AG04450 (cell line): Measurements from ENCODE around the gene MACROD2. TPM values are rescaled to one million over a fixed set of nuclear protein-coding genes. Genes with fewer than 3 reads are reported as not detected.

Experiments used
- CTCF ChIA-PET: fragments of 300-600, 350-600 bp; formaldehyde crosslinking; extraction: SDS; loops from one replicate; lab custom pipeline; 2022; ENCODE audit warnings: antibody characterized with exemption, inconsistent platforms; lab: Charles Lee
- POLR2A ChIA-PET: fragments of 350-600 bp; formaldehyde crosslinking; extraction: SDS; loops from one replicate; lab custom pipeline; 2021; ENCODE audit warnings: antibody characterized with exemption, inconsistent platforms; lab: Yijun Ruan, JAX
- DNase-seq: peaks from one replicate; pipeline ENCODE4 v3.0.0-alpha.2; 2011; ENCODE audit warnings: low read depth, low spot score
- H3K27ac ChIP-seq: one replicate; pipeline ENCODE4 v1.5.1; 2012; ENCODE audit warnings: low read depth, low read length, control low read depth
- H3K27me3 ChIP-seq: one replicate; pipeline ENCODE4 v1.6.0; 2012; ENCODE audit warnings: low read length; ENCODE audit not compliant: control insufficient read depth, insufficient read depth
- H3K4me3 ChIP-seq: 2 replicates; pipeline ENCODE4 v1.5.1; 2011; ENCODE audit warnings: mild to moderate bottlenecking, low read depth, low read length, control low read depth
- H3K9me3 ChIP-seq: 2 replicates; pipeline ENCODE4 v1.5.1; 2012; ENCODE audit warnings: low read length; ENCODE audit not compliant: control insufficient read depth, insufficient read depth
- polyA plus RNA-seq: library from polyadenylated mRNA; depleted of rRNA; stranded (reverse); fragments of >200 nt; gene quantifications from 2 replicates; pipeline ENCODE4 v1.2.3, GENCODE V29; 2011
- TF ChIP-seq, protein P1 (sequence below): IDR thresholded peaks from 2 replicates; pipeline ENCODE4 v1.5.1; 2011; ENCODE audit warnings: low read depth, low read length, control low read depth, inconsistent platforms

The MACROD2 gene
- polyA plus RNA-seq, 1 experiment, result 0.02 TPM

DNA sequence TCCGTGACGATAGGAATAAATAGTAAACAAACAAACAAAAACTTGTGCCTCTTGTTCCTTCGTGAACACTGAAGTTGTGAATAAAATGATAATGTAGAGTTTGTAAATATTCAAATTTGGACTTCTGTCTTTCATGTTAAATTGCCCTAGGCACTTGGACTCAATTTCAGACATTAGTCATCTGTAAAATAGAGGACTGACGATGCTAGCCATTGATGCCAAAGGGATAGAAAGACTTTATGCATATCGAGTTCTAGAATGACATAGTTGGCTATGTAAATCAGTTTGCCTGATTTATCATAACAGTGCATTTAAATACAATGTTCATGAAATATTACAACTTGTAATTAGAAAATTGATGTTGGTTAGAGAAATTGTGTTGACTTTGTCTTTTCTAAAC, 388.0 kb downstream of the MACROD2 start:
- Histone ChIP-seq H3K27ac (no peak overlapping the region), H3K4me3 (no peak overlapping the region), H3K27me3 (no peaks in the 10 kb centered on the region), H3K9me3 (no peaks in the 10 kb centered on the region)
- POLR2A ChIA-PET, result no interaction called here
- TF ChIP-seq, protein P1, sequence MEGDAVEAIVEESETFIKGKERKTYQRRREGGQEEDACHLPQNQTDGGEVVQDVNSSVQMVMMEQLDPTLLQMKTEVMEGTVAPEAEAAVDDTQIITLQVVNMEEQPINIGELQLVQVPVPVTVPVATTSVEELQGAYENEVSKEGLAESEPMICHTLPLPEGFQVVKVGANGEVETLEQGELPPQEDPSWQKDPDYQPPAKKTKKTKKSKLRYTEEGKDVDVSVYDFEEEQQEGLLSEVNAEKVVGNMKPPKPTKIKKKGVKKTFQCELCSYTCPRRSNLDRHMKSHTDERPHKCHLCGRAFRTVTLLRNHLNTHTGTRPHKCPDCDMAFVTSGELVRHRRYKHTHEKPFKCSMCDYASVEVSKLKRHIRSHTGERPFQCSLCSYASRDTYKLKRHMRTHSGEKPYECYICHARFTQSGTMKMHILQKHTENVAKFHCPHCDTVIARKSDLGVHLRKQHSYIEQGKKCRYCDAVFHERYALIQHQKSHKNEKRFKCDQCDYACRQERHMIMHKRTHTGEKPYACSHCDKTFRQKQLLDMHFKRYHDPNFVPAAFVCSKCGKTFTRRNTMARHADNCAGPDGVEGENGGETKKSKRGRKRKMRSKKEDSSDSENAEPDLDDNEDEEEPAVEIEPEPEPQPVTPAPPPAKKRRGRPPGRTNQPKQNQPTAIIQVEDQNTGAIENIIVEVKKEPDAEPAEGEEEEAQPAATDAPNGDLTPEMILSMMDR, result no peak
- DNase-seq, result no peak
- CTCF ChIA-PET, result no interaction called here

DNA sequence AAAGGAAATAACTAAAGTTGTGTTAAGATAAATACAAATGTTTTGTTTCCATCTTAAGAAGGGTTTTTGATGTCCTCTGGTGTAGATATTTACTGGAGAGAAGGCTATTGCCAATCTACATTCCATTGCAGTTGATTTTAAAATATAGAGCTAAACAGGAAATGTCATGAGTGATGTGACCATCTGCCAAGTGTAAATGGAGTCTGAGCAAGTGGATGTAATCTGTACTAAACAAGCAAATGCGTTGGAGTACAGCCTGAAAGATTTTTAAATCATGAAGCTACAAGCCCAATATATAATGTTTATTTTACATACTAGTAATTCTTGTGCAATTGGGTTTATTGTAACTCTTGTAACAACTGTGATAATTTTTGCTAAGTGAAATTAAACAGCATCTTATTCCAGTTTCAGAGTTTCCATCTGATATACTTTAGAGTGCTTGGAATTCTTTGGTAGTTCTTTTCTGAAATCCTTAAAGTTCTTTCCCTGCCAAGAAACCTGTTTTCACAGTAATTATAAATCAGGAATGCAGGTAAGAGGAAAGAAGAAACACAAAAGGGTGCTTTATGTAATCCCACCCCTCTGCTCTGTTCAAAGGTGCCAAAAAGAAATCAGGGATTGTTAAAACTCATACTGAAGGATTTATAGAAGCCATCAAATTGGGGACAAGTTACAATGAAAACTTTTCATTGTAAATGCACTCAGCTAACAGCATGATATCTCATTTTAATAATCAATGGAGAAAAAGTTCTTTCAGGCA, 389.3 kb downstream of the MACROD2 start:
- ChIA-PET CTCF (no interaction called here), POLR2A (no interaction called here)
- Histone ChIP-seq H3K4me3 (no peak overlapping the region), H3K27ac (no peak overlapping the region), H3K27me3 (no peaks in the 10 kb centered on the region), H3K9me3 (no peaks in the 10 kb centered on the region)
- peak; percentile 26 for DNase-seq
- TF ChIP-seq, protein P1, result no peak

DNA sequence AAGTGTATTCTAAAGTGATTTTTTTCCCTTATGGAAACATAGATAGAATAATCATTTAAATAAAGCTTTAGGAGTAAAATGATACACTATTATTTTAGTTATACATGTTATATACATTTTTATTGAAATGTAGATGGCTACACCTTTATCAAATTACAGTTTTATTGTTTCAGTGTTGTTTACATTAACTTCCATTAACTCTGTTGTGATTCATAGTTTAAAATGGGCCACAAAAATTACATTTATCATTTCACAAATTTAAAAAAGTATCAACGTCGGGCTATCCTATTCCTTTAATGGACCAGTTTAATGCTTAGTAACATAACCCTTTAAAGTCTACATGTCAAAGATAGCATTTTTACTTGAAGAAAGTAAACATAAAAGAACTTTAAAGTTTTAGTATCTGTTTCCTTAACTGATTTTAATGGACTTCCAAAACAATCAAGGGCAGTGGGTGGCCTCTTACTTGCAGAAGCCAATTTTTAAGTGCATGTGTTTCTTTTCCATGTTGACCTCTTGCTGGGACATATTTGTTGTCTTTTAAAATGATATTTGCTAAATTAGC, 389.9 kb downstream of the MACROD2 start:
- H3K27ac ChIP-seq, result no peak overlapping the region
- DNase-seq, result no peak
- ChIA-PET CTCF (no interaction called here), POLR2A (no interaction called here)
- TF ChIP-seq, protein P1, result no peak
- H3K27me3 ChIP-seq, result no peaks in the 10 kb centered on the region
- H3K4me3 ChIP-seq, result no peak overlapping the region
- H3K9me3 ChIP-seq, result no peaks in the 10 kb centered on the region

DNA sequence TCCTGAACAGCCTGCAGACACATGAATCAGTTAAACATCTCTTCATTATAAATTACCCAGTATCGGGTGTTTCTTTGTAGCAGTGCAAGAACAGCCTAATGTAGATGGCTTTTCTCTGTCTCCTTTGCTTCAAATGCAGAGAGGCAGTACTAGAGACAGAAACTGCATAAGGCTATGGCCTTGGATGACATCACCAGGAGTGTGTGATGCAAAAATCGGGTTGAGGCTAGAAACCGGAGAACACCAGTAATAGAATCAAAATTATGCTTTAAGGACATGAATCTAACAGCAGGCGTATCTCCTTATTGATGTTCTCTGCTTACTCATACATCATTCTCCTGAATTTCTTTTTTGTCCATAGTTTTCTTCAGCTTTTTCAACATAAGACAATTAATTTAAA, 391.4 kb downstream of the MACROD2 start:
- Histone ChIP-seq H3K27me3 (no peaks in the 10 kb centered on the region), H3K9me3 (no peaks in the 10 kb centered on the region), H3K27ac (no peak overlapping the region), H3K4me3 (no peak overlapping the region)
- ChIA-PET CTCF (no interaction called here), POLR2A (no interaction called here)
- TF ChIP-seq, protein P1, result no peak
- DNase-seq, result no peak

DNA sequence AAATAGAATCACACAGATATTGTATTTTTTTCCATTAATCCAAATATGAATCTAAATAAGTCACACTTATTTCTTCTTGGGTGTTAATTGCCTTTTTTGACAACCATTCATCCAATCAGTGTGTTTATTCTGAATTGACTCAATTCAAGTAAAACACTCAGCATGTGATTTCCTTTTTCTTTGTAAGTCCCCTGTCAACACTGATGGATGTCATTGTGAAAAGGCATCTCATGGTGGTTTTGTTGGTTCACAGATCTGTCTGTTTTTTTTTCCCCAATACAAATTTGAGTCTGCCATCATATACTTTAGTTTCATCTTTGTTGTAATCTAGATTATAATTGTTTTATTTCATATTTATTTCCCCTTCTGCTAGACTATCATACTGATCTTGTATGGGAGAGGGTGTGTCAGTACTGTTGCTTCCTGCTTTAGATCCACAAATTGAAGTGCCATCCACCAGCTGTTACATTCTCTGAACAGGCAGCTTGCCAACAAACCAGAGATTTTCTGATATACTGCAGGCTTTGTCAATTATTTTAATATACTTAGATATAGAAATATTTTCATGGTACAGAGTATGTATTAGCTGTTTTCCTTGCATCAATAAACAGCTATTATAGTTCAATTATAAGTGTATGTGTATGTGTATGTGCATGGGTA, 406.3 kb downstream of the MACROD2 start:
- H3K27ac ChIP-seq, result no peak overlapping the region
- TF ChIP-seq, protein P1, result no peak
- H3K27me3 ChIP-seq, result no peaks in the 10 kb centered on the region
- CTCF ChIA-PET, result no interaction called here
- no peak overlapping the region for H3K4me3 ChIP-seq
- POLR2A ChIA-PET, result no interaction called here
- no peaks in the 10 kb centered on the region for H3K9me3 ChIP-seq
- DNase-seq, result no peak
